ENCODE data around the gene ABR.

- TF ChIP-seq POLR2AphosphoS5 (IDR thresholded peaks at IDR 0.05; ENCODE audit: low read depth, low read length) (no peak), RFXANK (CRISPR knock-in tag; IDR thresholded peaks at IDR 0.05) (no peak), ZBTB3 (CRISPR knock-in tag; IDR thresholded peaks at IDR 0.05; ENCODE audit: borderline replicate concordance, low read depth) (no peak), MIER3 (CRISPR knock-in tag; IDR thresholded peaks at IDR 0.05; ENCODE audit: borderline replicate concordance) (no peak), SOX6 (IDR thresholded peaks at IDR 0.05) (no peak), SOX6 (CRISPR knock-in tag; IDR thresholded peaks at IDR 0.05) (no peak), ZNF879 (CRISPR knock-in tag; IDR thresholded peaks at IDR 0.05) (no peak), CTCF (CRISPR knock-in tag; IDR thresholded peaks at IDR 0.05) (no peak), ZKSCAN5 (CRISPR knock-in tag; IDR thresholded peaks at IDR 0.05) (no peak), EZH2 (conservative IDR thresholded peaks at IDR 0.05; ENCODE audit: low read depth, low read length) (no peak), ZNF180 (CRISPR knock-in tag; IDR thresholded peaks at IDR 0.05; ENCODE audit: borderline replicate concordance, low read depth) (no peak), FOXP4 (CRISPR knock-in tag; IDR thresholded peaks at IDR 0.05) (no peak), NCOA1 (CRISPR knock-in tag; IDR thresholded peaks at IDR 0.05) (no peak), JDP2 (CRISPR knock-in tag; IDR thresholded peaks at IDR 0.05; ENCODE audit: borderline replicate concordance) (no peak), NR2C2 (CRISPR knock-in tag; IDR thresholded peaks at IDR 0.05; ENCODE audit: borderline replicate concordance) (no peak)
Observed at GRCh38 chr17:1144162-1144561, 35.6 kb downstream of the ABR start.
